GM21515 (cell line): ENCODE measurements around the gene AP1G1.
"Not testable (repeated sequence)": the region's sequence is repeated elsewhere in the genome, so short reads cannot be mapped to it uniquely, and the experiment has no call there.

Experiments used
- ATAC-seq: cut with Tn5 transposase; IDR thresholded peaks from one replicate; pipeline ENCODE4 v1.9.1; 2021; ENCODE audit not compliant: unreplicated experiment

Gene AP1G1

DNA sequence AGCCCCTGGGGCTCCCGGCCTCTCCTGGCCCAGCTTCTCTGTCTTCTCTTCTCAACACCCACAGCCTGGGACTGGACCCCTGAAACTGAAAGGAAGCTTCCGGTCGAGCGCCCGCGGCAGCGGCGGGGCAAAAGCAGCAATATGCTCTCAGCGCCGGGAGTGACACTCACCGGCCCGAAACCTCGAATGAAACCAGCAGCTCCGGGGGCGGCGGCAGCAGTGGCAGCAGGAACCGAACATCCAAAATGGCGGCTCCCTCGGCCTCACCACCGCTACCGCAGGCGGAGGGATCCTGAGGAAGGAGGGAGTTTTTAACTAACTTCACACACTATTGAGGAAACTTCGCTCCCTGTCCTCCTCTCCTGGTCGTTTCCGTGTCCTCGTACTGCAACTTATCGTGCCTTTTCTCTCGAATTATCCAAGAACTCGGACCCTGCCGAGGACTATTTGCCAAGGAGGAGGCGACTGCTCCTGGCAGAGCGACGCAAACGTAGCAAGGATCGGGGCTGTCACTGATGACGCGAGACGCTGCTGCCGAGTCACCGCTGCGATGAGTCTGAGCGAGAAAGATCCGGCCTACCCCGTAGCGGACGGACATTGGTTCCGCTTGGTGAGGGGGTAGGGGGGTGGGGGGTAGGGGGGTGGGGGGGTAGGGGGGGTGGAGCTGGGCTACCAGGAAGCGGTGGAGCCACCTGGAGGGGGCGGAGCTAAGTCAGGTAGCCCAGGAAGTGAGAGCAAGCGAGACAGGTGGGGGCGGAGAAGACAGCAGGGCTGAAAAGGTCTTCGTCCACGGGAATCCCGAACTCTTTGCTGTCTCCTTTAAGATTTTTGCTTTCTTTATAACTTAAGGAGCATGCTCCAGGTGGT lies at the start of gene AP1G1:
Gene AP1G1, minus strand, starts transcription at position 242 of the 867 bp plus-strand sequence. CDS start 19,355 bp downstream, outside the sequence.
- peak; percentile 72 for ATAC-seq

DNA sequence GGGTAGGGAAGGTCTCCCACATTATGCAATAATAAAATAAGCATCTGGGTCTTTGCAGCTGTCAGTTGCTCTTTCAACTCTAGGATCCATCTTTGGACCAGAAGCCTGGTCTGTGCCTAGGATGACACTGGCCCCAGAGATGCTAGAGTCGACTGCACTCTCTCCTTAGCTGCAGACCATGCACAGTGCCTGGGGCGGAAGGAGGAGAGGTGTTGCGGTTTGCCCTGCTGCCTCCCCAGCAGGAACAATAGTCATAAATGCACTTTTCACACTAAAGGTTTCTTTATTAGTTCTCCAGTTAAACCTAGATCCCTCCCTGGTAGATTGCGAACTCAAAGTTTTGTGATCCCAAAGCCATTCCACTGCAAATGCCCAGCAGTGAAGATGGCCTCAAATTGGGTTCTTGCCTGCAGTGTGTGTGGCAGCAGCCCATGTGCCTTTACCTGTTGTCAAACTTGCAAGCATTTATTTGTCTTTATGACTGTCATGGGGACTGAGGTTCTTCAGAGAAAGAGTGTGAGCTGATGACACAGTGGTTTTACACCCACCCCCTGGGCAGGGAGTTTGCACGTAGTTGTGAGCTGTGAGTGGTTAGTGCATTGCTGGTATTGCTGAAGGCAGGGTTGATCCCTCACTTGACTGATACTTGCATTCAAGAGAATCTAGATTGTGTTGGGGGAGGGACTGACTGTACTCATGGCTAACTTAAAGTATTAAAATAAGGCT lies 47.5 kb upstream of the AP1G1 start:
- ATAC-seq, result no peak

DNA sequence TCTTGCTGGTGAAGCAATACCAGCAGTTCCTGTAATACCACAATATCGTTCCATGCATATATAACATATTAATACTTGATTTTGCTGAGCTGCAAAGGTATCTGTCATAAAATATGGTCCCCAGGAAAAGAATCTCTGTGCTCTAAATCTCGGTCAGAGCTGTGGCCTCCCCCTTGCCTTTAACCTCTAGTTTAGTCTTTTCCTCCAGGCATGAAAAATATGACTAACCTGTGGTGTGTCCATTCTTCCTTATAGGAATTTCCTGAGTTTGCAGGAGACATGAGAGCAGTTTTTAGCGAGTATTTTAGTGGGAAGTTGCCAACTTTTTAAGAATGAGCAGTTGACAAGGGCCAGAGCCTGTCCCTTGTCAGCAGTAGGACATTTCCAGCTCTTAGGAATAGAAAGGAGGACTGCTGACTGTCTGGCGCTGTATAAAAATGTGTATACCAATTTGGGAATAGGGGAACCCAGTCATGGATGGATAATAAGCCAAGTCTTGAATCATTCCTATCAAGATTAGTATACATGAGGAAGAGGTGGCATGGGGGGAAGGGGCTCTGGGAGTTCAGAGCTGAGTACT lies 45.8 kb upstream of the AP1G1 start:
- no peak for ATAC-seq

DNA sequence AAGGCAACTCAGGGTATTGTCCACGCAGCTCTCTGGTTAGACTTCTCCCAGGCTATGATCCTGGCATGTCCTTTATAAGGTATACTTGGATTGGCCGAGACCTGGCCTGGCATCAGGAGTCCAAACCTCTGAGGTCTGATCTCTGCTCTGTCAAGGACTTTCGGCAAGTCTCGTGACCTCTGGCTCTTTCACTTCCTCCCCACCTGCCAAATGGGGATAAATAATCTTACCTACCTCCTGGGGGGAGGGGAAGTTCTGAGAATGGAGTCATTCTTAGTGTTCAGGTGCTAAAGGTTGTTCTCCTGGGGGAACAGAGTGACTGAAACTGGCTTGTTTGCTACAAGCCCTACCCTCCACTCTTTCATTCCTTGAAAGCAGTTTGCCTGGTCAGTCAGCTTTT lies 44.8 kb upstream of the AP1G1 start:
- peak; percentile 77 for ATAC-seq

DNA sequence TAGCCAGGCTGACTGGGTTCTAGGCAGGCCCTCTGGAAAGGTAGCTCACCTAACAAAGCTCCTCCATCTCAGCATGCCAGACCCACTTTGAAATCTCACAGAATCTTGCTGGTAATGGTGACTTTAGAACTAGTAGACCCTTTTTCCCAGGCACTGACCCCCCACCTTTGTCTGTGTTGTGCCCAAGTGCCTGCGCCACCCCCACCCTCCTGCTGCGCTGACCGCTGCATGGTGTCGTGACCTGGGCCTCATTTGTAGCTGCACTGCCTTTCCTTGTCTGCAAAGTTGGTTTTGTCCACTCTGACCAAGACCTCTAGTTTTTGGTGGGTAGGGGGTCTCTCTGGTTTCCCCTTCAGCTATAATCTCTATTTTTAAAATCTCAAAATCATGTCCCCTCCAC lies 43.9 kb upstream of the AP1G1 start:
- ATAC-seq, result no peak

DNA sequence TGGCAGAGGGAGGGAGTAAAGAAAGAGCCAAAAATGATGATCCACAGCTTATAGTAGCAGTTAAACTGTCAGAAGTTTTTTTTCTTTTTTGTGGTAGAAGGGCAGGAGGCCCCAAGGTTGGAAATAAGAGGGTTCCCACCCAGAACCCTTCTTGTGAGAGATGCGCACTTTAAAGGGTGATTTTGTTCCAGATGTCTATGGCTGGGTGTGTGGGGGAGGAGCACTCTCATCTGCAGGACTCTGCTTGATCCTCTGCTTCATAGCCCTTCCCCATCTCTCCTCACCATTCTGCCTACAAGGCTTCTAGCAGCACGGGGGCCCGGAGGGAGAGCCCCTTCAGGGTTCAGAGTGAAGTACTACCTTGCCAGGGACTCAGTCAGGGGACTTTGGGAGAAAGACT lies 43.5 kb upstream of the AP1G1 start:
- ATAC-seq, result no peak

DNA sequence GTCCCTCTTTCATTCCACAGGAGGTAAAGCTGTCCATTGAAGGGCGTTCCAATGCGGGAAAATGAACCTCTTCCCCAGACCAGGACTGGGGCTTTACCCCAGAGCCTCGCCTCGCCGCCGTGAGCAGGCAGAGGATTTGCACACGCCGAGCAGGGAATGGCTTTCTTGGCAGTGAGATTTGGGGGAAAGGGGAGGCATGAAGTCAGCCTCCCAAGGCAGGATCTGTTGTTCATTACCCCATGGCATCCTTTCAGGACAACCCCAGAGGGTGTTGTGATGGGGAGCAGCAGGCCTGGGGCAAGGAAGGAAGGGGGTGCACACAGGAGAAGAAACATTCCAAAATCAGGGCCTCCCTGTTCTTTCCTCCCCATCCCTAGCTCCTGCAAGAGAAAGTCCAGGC lies 43.1 kb upstream of the AP1G1 start:
- ATAC-seq, result no peak

DNA sequence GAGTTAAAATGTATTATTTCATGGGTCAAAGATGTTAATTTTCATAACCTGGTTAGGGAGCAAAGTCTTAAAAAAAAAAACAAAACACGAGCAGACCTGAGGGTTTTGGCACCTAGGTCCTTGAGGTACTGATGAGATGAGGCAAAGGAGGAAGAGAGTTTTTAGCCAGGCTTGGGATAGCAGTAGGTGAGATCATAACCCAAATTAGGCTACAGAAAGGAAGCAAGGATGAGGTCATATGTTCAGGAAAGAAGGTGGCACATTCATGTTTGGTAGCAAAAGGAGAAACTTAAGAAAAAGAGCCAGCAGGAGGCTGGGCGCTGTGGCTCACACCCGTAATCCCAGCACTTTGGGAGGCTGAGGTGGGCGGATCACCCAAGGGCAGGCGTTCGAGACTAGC lies 40.0 kb upstream of the AP1G1 start:
- no peak for ATAC-seq

DNA sequence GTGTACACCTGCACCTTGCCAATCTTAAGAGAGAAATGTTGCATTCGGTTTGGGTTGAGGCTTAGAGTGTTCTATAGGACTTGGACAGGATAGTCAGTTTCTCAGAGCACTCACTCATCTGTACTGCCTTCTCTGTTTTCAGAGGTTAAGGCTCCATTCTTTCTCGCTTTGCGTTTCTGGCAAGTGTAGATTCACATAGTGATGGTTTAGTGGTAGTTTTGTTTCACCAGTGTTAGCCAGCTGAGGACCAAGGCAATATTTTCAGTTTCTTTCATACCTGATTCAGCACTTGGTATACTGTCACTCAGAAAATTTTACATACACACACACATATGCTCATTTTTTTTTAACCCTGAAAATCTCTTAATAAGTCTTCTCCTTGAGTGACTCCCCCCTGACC lies 38.5 kb upstream of the AP1G1 start:
- ATAC-seq, result no peak

DNA sequence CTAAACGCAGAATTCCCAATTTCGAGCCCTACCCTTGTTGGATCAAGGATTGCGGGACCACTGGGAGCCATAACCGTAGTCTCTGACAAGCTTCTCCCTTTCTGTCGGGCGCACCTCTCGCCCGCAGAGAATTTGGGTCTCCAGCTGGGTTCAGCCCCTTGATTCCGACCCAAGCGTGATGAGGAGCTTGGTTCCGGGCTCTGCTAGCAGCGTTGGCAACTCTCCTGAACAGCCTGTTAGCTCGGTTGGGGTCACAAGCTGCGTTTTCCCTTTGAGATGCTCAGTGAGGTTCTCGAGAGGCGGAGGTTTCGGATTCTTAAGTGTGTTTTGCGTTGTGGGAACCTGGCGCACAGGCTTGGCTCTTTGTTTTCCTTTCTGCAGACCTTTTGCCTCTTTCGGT lies 37.8 kb upstream of the AP1G1 start:
- ATAC-seq, result no peak

DNA sequence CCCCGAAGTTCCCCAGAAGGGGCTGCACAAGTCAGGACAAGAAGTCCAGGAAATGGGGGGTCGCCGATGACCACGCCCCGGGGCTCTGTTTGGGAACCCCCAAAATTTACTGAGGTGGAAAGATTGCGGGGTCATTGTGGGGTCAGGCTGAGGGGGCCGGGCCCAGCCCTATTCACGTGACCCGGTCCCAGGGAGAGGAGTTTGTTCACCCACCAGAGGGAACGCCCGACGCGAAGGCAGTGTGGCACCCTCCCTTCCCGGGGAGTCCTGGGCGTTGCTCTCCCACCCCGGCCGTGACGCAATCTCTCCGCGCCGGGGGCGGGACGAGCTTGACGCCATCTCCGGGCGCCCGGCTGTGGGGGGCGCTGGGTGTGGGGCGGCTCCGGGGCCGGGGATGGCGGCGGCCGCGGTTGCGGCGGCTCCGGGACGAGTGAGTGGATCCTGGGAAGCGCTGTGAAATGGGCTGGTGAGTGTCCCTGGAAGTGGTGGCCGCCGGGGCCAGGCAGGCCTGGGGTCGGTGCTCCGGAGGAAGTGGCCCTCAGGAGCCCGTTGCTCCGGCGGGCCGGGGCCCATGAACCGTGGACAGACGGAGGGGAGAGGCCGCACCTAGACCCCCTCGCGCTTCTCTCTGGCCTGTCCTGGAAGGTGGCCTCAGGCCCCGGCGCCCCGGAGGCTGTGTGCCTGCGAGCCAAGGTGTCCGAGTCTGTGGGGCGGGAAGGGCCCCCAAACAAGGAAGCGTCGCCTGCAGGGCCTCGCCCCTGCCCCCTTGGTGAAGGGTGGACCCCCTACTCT lies 37.2 kb upstream of the AP1G1 start, which contains the start of gene ATXN1L:
Gene ATXN1L, plus strand, starts transcription at position 338 of the 792 bp plus-strand sequence. CDS start 3,765 bp downstream, outside the sequence.
- peak; percentile 60 for ATAC-seq

DNA sequence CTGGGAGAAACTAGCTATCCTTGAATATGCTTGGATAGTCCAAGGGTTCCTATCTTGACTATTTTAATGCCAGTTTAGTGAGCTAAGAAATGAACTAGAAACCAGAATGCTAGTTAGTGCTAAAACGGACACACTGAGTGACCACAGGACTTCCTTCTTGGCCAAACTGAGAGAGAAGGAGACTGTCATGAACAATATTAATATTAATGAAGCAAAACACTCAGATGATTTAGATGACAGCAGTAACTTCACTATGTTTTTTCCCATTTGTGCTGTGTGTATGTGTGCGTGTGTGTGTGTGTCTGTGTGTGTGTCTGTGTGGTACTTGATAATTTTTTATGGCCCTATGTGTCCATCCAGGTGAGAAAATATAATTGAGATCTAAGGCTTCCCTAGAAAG lies 34.9 kb upstream of the AP1G1 start:
- ATAC-seq, result no peak

DNA sequence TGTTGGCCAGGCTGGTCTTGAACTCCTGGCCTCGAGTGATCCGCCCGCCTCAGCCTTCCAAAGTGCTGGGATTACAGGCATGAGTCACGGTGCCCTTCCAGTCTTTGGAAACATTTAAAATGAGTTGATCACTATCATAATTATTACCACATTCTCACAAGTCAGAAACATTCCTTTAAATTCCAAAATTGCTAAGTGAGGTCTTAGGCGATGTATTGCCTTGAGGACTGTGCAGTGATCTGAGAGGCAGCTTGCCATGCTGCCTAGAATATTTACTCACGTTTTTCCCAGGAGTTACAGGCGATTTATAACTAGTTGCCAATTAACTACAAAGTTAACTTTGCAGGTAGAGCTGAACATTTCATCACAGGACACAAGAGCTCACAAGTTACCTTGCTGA lies 31.4 kb upstream of the AP1G1 start:
- no peak for ATAC-seq

DNA sequence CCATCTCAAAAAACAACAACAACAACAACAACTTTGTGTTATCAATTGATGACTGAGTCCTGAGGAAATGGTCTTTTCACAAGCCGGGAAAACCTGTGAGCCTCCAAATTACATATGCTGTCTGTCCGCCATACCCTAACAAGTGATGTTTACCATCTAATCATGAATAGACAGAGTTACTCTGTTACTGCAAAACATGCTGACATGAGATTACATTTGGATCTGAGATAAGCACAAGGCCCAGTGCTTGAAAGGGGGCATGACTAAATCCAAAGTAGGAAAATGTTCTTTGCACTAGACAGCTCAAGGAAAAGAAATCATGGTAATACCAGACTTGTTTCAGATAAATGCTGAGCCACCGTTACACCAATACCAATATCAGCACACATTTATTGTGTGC lies 28.5 kb upstream of the AP1G1 start:
- no peak for ATAC-seq

DNA sequence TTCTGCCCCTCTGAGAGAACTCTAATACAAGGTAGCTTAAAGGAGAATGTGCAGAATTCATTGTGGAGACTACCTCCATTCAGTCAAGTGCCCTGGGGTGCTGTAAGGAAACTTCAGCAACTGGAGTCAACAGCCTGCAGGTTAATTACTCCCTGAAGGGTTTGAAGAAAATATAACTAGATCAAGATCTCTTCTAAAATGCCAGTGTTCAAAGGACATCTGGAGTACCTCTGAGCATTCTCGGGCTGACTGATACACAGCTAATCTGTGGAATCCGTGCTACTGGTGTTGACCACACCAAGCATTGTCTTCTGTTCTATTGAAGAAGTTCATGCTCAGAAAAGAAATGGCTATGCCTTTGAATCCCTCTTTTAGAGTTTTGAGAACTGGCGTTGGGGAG lies 25.7 kb upstream of the AP1G1 start:
- no peak for ATAC-seq

DNA sequence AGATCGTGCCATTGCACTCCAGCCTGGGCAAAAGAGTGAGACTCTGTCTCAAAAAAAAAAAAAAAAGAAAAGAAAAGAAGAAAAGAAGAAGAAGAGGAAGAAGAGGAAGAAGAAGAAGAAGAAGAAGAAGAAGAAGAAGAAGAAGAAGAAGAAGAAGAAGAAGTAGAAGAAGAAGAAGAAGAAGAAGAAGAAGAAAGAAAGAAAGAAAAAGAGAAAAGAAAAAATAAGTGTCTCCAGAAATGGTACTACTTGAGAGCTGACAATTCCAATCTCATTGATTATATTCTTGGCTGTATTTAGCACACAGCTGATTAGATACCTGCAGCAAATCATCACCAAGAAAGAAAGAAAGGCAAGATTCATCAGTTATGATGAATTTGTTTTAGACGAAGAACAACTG lies 23.5 kb upstream of the AP1G1 start:
- not testable (repeated sequence) for ATAC-seq

DNA sequence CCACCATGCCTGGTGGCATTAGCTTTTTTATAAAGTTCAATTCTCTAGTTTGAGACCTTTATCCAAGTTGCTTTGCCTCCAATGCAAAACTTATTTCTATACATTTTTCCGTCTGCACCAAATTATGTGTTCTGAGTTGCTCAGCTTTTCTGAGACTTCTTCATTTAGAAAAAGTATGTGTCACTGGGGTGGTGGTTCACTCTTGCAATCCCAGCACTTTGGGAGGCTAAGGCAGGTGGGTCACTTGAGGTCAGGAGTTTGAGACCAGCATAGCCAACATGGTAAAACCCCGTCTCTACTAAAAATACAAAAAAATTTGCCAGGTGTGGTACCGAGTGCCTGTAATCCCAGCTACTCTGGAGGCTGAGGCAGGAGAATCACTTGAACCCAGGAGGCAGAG lies 23.1 kb upstream of the AP1G1 start:
- ATAC-seq, result not testable (repeated sequence)

DNA sequence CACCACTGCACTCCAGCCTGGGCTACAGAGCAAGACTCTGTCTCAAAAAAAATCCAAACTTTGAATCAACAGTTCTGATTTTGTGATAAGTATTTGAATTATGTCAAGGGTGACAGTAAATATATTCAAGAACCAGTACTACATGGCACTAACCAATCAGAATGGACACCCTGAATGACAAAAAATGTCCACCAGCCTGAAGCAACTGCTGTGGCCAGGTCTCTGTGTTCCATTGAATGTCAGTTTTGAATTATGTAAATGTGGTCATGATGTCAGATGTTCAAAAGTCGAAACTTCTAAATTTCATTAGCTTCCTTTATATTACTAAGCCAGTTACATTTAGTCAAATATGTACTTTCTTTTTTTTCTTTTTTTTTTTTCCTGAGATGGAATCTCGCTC lies 21.7 kb upstream of the AP1G1 start:
- no peak for ATAC-seq

DNA sequence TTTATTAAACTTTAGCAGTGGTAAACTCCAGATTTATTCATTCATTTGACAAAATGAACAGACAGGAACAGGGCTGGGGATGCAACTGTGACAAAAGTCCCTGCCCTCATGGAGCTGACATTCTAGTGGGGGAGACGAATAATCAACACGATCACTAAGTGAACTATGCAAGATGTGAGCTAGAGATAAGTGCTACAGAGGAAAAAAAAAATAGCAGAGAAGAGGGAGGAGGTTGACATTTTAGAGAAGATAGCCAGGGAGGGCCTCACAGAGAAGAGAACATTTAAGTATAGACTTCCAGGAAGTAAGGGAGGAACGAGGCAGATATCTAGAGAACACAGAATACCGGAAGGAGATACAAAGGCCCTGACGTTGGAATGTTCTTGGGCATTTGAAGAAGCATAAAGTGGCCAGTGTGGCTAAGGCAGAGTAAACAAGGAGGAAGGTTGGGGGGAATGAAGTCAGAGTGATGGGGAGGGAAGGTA lies 17.9 kb upstream of the AP1G1 start:
- no peak for ATAC-seq

DNA sequence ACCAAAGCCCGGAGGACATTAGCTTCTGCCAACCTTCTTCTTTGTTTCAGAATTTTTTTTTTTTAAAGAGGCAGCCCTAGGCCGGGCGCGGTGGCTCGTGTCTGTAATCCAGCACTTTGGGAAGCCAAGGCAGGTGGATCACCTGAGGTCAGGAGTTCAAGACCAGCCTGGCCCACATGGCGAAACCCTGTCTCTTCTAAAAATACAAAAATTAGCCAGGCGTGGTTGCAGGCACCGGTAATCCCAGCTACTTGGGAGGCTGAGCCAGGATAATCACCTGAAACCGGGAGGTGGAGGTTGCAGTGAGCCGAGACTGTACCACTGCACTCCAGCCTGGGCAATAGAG lies 8.5 kb upstream of the AP1G1 start:
- peak; percentile 20 for ATAC-seq

DNA sequence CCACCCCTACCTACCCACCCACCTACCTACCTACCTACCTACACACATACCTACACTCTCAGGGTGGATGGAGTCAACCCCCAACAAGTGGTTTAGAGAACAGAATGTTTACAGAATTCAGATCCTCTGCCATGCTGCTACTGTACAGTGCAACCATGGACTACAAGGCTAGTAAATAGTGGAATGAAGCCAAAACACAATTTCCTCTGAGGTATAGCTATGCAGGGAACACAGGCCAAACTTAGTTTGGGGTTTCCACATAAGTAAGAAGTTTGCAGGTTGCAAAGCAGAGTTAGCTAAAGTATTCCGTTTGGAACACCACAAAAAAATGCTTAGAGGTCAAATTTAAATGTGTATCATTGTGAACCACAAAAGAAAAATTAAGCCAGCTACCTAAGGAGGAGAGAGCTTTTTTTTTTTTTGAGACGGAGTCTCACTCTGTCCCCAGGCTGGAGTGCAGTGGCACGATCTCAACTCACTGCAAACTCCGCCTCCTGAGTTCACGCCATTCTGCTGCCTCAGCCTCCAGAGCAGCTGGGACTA lies 2.7 kb upstream of the AP1G1 start:
- no peak for ATAC-seq
